BE2C (cell line): ENCODE results near the gene ZDHHC15. TPM values are rescaled to one million over a fixed set of nuclear protein-coding genes. Genes with fewer than 3 reads are reported as not detected.
"Not testable (repeated sequence)": the region's sequence is repeated elsewhere in the genome, so short reads cannot be mapped to it uniquely, and the experiment has no call there.

Source experiments
- DNase-seq: peaks from one replicate; pipeline ENCODE4 v3.0.0-alpha.2; 2020
- H3K27me3 ChIP-seq: fragments of 250-450 bp; sonication (Bioruptor Pico); 2 replicates; pipeline ENCODE4 v1.5.1; 2020; ENCODE audit warnings: mild to moderate bottlenecking
- H3K36me3 ChIP-seq: fragments of 250-450 bp; sonication (Bioruptor Pico); 2 replicates; pipeline ENCODE4 v1.5.1; 2020; ENCODE audit warnings: mild to moderate bottlenecking
- H3K4me1 ChIP-seq: fragments of 250-450 bp; sonication (Bioruptor Pico); 2 replicates; pipeline ENCODE4 v1.5.1; 2020
- H3K4me3 ChIP-seq: 2 replicates; pipeline ENCODE4 v1.5.1; 2011; ENCODE audit warnings: low read depth, low read length
- H3K9me3 ChIP-seq: fragments of 250-450 bp; sonication (Bioruptor Pico); 2 replicates; pipeline ENCODE4 v1.5.1; 2020
- polyA plus RNA-seq: library from polyadenylated mRNA; unstranded; fragments of >200 nt; gene quantifications from one replicate; pipeline ENCODE4 v1.2.1, GENCODE V29; 2012; ENCODE audit warnings: low read depth, missing spikeins; ENCODE audit not compliant: insufficient read length, insufficient read depth
- TF ChIP-seq, protein P1 (sequence below): IDR thresholded peaks from 2 replicates; pipeline ENCODE4 v1.5.1; 2012; ENCODE audit warnings: mild to moderate bottlenecking, low read depth, low read length

The ZDHHC15 gene, protein sequence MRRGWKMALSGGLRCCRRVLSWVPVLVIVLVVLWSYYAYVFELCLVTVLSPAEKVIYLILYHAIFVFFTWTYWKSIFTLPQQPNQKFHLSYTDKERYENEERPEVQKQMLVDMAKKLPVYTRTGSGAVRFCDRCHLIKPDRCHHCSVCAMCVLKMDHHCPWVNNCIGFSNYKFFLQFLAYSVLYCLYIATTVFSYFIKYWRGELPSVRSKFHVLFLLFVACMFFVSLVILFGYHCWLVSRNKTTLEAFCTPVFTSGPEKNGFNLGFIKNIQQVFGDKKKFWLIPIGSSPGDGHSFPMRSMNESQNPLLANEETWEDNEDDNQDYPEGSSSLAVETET
- 0.08 TPM for polyA plus RNA-seq

DNA sequence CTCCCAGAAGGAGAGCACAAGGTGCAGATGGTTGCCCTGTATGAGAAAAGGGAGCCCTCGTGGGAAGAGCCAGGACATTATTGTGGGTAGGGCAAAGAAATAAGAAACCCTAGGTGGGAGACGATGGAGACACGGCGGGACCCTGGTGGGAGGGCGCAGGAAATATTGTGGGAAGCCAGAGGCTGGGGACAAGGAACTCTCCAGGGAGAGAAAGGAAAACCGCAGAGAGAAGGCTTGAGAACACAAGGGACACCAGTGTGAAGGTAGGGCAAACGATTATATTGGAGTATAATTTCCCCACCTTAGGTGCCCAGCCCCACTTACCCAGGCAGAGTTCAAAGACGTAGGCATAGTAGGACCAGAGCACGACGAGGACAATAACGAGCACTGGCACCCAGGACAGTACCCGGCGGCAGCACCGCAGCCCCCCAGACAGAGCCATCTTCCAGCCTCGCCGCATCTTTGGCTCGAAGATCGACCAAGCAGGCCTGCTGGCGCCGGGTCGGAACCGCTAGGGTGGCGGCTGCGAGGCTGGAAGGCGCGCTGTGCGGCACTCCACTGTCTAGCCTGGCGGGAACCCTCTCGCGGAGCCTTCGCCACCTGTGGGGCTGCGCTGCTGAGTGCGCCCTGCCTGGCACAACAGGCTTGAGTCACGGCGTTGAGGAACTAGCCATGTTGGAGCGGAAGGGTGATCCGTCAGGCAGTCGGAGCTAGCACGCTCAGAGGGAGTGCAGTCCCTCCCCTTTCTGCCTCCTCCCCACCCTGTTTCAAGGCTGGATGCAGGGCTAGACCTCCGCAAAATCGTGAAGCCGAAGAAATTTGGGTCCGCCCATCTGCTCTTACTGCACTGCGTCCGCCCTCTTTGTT is at the start of gene ZDHHC15:
TSS of gene ZDHHC15 (minus strand) at position 473 of the 867 bp plus-strand sequence. CDS start at position 460, 13 bp downstream.
- DNase-seq, result no peak
- Histone ChIP-seq H3K36me3 (no peaks in the 10 kb centered on the region), H3K4me3 (no peak within 1 kb of the TSS), H3K4me1 (no peaks in the 10 kb centered on the region), H3K9me3 (no peaks in the 10 kb centered on the region), H3K27me3 (no peaks in the 10 kb centered on the region)
- TF ChIP-seq, protein P1, sequence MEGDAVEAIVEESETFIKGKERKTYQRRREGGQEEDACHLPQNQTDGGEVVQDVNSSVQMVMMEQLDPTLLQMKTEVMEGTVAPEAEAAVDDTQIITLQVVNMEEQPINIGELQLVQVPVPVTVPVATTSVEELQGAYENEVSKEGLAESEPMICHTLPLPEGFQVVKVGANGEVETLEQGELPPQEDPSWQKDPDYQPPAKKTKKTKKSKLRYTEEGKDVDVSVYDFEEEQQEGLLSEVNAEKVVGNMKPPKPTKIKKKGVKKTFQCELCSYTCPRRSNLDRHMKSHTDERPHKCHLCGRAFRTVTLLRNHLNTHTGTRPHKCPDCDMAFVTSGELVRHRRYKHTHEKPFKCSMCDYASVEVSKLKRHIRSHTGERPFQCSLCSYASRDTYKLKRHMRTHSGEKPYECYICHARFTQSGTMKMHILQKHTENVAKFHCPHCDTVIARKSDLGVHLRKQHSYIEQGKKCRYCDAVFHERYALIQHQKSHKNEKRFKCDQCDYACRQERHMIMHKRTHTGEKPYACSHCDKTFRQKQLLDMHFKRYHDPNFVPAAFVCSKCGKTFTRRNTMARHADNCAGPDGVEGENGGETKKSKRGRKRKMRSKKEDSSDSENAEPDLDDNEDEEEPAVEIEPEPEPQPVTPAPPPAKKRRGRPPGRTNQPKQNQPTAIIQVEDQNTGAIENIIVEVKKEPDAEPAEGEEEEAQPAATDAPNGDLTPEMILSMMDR, result no peak

DNA sequence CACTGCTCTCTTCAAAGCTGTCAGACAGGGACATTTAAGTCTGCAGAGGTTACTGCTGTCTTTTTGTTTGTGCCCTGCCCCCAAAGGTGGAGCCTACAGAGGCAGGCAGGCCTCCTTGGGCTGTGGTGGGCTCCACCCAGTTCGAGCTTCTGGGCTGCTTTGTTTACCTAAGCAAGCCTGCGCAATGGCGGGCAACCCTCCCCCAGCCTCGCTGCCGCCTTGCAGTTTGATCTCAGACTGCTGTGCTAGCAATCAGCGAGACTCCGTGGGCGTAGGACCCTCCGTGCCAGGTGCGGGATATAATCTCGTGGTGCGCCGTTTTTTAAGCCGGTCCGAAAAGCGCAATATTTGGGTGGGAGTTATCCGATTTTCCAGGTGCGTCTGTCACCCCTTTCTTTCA is 37.7 kb upstream of the ZDHHC15 start:
- not testable (repeated sequence) for H3K36me3 ChIP-seq, H3K9me3 ChIP-seq, H3K4me3 ChIP-seq

DNA sequence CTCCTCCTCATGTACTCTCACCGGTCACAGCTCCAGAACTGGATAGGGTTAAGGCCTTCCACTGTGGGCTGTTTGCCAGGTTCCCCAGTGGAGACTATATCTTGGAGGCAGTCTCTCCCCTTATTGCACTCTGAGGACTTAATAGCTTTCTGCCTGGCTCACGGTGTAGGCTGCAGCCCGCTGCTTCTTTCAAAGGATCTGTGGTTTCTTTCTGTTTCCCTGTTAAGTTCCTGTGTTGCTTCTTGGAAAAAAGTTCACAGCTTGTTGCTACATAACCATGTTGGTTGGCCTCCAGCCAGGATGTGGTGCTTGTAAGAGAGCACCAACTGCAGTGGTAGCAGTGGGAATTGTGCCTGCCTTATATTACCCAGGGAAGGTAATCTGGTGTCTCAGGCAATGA is 24.9 kb upstream of the ZDHHC15 start:
- Histone ChIP-seq H3K4me3 (no peak overlapping the region), H3K27me3 (no peaks in the 10 kb centered on the region)
- no peak for DNase-seq

More for the DNA sequence above, 37.7 kb upstream of the ZDHHC15 start:
- H3K27me3 ChIP-seq, DNase-seq, H3K4me1 ChIP-seq: not testable (repeated sequence)

DNA sequence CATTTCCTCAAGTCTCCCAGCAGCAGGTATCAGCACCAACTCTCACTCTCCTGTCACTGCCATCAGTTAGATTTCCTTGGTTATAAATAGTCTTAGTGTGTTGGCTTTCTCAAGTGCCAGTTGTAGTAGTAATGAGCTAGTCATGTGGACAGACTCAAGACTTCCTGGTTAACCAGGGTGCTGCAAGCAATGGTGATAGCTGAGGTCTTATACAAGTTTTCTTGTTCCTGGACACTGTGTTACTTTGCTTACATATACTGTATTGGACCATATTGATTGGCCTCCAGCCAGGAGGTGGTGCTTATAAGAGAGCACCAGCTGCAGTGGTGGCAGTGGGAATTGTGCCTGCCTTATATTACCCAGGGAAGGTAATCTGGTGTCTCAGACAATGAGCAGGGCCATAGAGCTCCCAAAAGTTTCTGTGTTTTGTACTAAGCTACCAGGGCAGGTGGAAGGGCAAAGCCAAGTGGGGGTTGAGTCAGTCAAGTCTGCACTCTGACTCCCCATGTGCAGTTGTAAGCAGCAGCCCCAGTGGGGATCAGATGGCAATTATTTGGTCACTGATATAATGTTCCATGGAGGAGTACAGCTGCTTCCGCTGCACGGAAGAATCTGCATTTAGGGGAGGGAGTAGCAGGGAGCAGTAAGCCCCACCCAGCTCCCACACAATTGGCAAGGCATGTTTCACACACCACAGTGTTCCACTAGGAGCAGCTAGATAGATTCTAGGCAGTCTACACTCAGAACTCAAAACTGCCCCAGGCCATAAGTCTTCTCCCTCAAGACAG is 24.1 kb upstream of the ZDHHC15 start:
- no peak for DNase-seq
- Histone ChIP-seq H3K36me3 (no peaks in the 10 kb centered on the region), H3K27me3 (no peaks in the 10 kb centered on the region), H3K4me1 (no peaks in the 10 kb centered on the region), H3K9me3 (no peaks in the 10 kb centered on the region), H3K4me3 (no peak overlapping the region)
- TF ChIP-seq, protein P1, result no peak

More for the DNA sequence above, 24.9 kb upstream of the ZDHHC15 start:
- H3K9me3 ChIP-seq, result no peaks in the 10 kb centered on the region
- H3K36me3 ChIP-seq, result no peaks in the 10 kb centered on the region
- no peaks in the 10 kb centered on the region for H3K4me1 ChIP-seq
- TF ChIP-seq, protein P1, result no peak

DNA sequence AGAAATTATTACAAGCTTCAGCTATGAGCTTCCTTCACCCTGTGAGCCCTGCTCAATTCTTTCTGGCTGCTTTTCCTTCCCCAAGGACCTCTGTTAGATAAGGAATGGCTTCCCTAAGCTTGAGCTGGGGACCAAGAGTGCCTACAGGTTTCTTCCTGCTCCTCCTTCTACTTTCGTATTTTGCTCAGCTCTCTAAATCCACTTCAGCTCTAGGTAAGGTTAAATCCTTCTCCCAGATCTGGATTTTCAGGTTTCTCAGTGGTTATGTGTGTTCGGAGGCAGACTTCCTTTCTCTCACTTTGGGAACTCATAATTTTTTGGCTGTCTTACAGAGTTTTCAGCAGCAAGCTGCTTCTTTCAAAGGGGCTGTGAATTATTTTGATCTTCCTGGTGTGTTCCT is 21.9 kb upstream of the ZDHHC15 start:
- Histone ChIP-seq H3K27me3 (no peaks in the 10 kb centered on the region), H3K9me3 (no peaks in the 10 kb centered on the region), H3K36me3 (no peaks in the 10 kb centered on the region), H3K4me3 (no peak overlapping the region), H3K4me1 (no peaks in the 10 kb centered on the region)
- no peak for DNase-seq
- TF ChIP-seq, protein P1, result no peak

DNA sequence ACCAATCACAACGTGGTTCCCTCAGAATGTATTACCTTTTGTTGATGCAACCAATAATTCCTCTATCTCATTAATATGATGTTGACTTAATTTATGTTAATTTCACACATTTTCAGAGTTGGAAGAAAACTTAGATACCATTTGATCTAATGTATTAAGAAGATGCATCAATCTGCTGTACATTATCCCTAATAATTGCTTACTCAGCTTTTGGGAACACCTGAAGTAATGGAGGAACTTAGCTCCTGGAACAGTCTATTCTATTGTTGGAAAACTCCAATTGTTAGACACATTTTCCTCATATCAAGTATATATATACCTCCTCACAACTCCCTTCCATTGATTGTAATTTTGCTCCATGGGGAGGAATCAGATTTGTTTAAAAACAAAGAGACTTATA is 38.9 kb downstream of the ZDHHC15 start:
- no peaks in the 10 kb centered on the region for H3K27me3 ChIP-seq
- TF ChIP-seq, protein P1, result no peak
- no peaks in the 10 kb centered on the region for H3K9me3 ChIP-seq
- no peaks in the 10 kb centered on the region for H3K4me1 ChIP-seq
- H3K4me3 ChIP-seq, result no peak overlapping the region
- DNase-seq, result no peak
- no peaks in the 10 kb centered on the region for H3K36me3 ChIP-seq

DNA sequence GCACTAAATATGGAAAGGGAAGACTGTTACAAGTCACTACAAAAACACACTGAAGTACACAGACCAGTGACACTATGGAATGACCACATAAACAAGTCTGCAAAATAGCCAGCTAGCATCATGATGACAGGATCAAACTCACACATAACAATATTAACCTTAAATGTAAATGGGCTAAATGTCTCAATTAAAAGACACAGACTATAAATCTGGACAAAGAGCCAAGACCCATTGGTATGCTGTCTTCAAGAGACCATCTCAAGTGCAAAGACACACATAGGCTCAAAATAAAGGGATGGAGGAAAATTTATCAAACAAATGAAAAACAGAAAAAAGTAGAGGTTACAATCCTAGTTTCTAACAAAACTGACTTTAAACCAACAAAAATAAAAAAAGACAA is 61.1 kb downstream of the ZDHHC15 start:
- not testable (repeated sequence) for H3K4me3 ChIP-seq, H3K4me1 ChIP-seq, H3K27me3 ChIP-seq, H3K9me3 ChIP-seq, DNase-seq, H3K36me3 ChIP-seq
